ENCODE measurements around the gene UNCX.
"Not testable (repeated sequence)": the region's sequence is repeated elsewhere in the genome, so short reads cannot be mapped to it uniquely, and the experiment has no call there.

Gene UNCX

GRCh38 chr7:1260244-1260635, 27.6 kb downstream of the UNCX start:
- no peaks in the 10 kb centered on the region for H3K36me3 Mint-ChIP-seq
- CTCF ChIA-PET = no interaction called here
- no peak for DNase-seq
- peaks cover 37% of the 10 kb centered on the region for H3K27me3 Mint-ChIP-seq
- H3K9me3 Mint-ChIP-seq = no peaks in the 10 kb centered on the region
- H3K27ac Mint-ChIP-seq = no peak overlapping the region
- H3K4me3 Mint-ChIP-seq = no peak overlapping the region
- no peaks in the 10 kb centered on the region for H3K4me1 Mint-ChIP-seq

- CTCF ChIA-PET, H3K4me3 Mint-ChIP-seq, H3K27ac Mint-ChIP-seq, DNase-seq, H3K36me3 Mint-ChIP-seq, H3K9me3 Mint-ChIP-seq, H3K4me1 Mint-ChIP-seq: not testable (repeated sequence)
- peaks cover 35% of the 10 kb centered on the region for H3K27me3 Mint-ChIP-seq
These were observed 28.4 kb downstream of the UNCX start for GRCh38 chr7:1261036-1261435.

DNA sequence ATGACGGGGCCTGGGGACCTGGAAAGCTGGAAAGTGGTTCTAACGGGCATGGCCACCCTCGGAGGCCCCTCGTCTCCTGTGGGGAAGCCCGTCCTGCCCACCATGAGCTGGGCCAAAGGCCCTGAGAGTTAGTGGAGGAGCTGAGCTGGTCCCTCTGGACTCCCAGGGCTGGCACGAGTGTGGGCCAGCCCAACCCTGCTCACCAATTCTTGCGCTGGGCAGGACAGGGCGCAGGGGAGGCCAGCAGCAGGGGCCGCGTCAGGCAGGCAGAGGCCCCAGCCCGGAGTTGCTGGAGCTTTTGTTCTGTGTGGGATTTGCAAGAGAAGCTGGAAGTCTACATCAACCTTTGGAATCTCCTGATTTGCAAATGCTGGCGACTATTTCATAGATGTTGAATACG, 29.8 kb downstream of the UNCX start:
- H3K27me3 Mint-ChIP-seq = peaks cover 23% of the 10 kb centered on the region
- CTCF ChIA-PET = no interaction called here

GRCh38 chr7:1263391-1263951, 30.8 kb downstream of the UNCX start:
- Mint-ChIP-seq H3K4me1 (no peaks in the 10 kb centered on the region), H3K27me3 (peaks cover 19% of the 10 kb centered on the region), H3K4me3 (no peak overlapping the region), H3K9me3 (no peaks in the 10 kb centered on the region), H3K36me3 (no peaks in the 10 kb centered on the region), H3K27ac (no peak overlapping the region)
- CTCF ChIA-PET = interaction anchor here (0.7 kb wide), 1 partner anchor 71 kb away, joined by 3 read pairs; no protein-coding TSS in a partner anchor
- no peak for DNase-seq

More for the DNA sequence above, 29.8 kb downstream of the UNCX start:
- Mint-ChIP-seq H3K4me1 (no peaks in the 10 kb centered on the region), H3K4me3 (no peak overlapping the region), H3K9me3 (no peaks in the 10 kb centered on the region), H3K36me3 (no peaks in the 10 kb centered on the region), H3K27ac (no peak overlapping the region)
- no peak for DNase-seq

DNA sequence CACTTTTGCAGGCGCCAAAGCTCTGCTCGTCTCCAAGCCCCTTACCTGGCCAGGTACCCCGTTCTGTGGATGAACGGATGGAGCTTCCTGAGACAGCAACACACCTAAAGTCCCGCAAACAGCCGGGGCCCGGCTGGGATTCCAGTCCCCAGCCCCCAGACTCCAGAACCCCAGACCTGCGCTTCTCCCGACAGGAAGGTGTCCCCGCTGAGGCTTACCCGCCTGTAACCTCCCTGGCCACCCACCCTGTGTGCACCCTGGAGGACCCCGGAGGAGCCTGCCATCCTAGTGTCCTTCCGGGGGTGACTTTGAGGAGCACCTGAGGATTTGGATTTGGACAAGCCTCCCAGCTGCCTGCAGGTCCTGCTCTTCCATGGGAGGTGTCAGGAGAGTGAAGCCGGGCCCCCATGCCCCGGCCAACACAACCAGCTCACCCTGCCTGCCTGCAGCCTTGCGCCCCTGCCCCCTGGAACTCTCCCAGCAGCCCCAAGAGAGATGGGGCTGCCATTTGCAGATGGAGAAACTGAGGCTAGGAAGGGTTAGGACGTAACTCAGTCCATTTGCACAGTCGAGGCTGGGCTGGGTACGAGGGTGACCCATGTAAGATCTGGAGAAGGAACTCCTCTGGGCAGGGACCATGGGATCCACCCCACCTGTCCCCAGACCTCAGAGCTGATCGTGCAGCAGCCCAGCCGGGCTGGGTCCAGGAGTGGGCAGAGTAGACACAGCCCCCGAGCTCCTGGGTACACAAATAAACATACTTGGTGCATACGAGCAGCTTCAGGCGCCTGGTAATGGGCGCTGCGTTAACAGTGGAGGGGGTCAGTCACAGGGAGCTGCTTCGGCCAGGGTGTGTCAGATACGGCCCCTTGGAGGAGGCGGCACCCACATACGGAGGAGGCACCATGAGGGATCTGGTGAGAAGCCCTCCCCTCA, 31.9 kb downstream of the UNCX start:
- H3K27me3 Mint-ChIP-seq = peaks cover 23% of the 10 kb centered on the region
- H3K4me1 Mint-ChIP-seq = no peaks in the 10 kb centered on the region
- DNase-seq = no peak
- CTCF ChIA-PET = no interaction called here
- no peak overlapping the region for H3K4me3 Mint-ChIP-seq
- H3K27ac Mint-ChIP-seq = no peak overlapping the region
- H3K36me3 Mint-ChIP-seq = no peaks in the 10 kb centered on the region
- no peaks in the 10 kb centered on the region for H3K9me3 Mint-ChIP-seq

GRCh38 chr7:1267016-1267900, 34.6 kb downstream of the UNCX start:
- H3K27ac Mint-ChIP-seq = no peak overlapping the region
- peaks cover 4% of the 10 kb centered on the region for H3K9me3 Mint-ChIP-seq
- H3K36me3 Mint-ChIP-seq = no peaks in the 10 kb centered on the region
- no peak for DNase-seq
- H3K4me3 Mint-ChIP-seq = no peak overlapping the region
- peaks cover 19% of the 10 kb centered on the region for H3K27me3 Mint-ChIP-seq
- no peaks in the 10 kb centered on the region for H3K4me1 Mint-ChIP-seq
- CTCF ChIA-PET = interaction anchor here (1.0 kb wide), 1 partner anchor 165 kb away, joined by 3 read pairs; no protein-coding TSS in a partner anchor

GRCh38 chr7:1268076-1268815, 35.6 kb downstream of the UNCX start:
- CTCF ChIA-PET = interaction anchor here (1.0 kb wide), 1 partner anchor 164 kb away, joined by 3 read pairs; no protein-coding TSS in a partner anchor
- no peak for DNase-seq
- Mint-ChIP-seq H3K27ac (no peak overlapping the region), H3K4me3 (no peak overlapping the region), H3K27me3 (peaks cover 19% of the 10 kb centered on the region), H3K36me3 (no peaks in the 10 kb centered on the region), H3K9me3 (peaks cover 4% of the 10 kb centered on the region), H3K4me1 (no peaks in the 10 kb centered on the region)

GRCh38 chr7:1268866-1269265, 36.2 kb downstream of the UNCX start:
- Mint-ChIP-seq H3K4me1 (no peaks in the 10 kb centered on the region), H3K4me3 (no peak overlapping the region), H3K27me3 (peaks cover 19% of the 10 kb centered on the region), H3K9me3 (peaks cover 4% of the 10 kb centered on the region), H3K27ac (no peak overlapping the region), H3K36me3 (no peaks in the 10 kb centered on the region)
- DNase-seq = no peak
- CTCF ChIA-PET = no interaction called here

DNA sequence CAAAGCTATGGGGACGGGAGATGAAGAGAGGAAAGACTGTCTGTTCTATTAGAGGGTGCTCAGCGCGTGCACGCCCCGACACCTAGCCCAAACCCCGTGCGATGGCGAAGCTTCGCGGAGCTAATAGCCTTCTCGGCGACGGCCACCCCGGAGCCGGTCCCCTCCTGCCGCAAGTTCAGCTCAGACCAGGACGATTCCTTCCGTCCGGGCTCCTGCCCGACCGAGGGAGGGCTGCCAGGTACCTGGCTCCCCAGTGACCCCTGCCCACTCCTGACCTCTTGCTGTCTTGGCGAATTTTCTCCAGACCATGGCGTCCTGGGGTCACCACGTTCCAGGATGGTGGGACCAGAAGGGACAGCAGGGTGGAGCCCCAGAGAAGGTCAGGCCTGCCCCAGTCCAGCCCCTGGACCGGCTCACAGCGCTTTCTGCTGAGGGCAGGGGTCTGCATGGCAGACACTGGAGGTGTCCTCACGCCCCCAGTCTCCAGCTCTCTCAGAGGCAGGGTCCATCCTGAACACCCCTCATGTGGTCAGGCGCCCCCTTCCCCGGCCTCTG, 36.7 kb downstream of the UNCX start:
- CTCF ChIA-PET = interaction anchor here (0.6 kb wide), 1 partner anchor 163 kb away, joined by 3 read pairs; no protein-coding TSS in a partner anchor
- no peak overlapping the region for H3K4me3 Mint-ChIP-seq

DNA sequence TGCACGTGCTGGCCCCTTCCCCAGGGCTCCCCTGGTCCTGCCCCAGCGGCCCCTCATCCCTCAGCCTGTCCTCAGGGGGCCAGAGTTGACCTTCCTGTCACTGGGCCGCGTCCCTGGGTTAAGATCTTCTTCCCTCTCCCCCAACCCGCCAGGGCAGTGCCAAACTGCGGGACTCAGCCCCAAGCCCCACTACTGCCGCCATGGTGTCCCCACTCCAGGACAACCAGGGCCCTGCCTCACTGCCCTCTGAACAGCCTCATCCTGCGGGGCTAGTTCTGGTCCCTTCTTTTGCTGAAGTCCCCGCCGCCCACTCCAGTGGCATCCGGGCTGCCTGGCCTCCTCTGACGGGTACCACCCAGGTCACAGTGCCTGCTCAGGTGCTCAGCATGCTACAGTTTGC, 37.5 kb downstream of the UNCX start:
- no peak overlapping the region for H3K4me3 Mint-ChIP-seq
- H3K27me3 Mint-ChIP-seq = peaks cover 10% of the 10 kb centered on the region
- CTCF ChIA-PET = no interaction called here
- H3K27ac Mint-ChIP-seq = no peak overlapping the region
- H3K36me3 Mint-ChIP-seq = no peaks in the 10 kb centered on the region
- no peak for DNase-seq
- no peaks in the 10 kb centered on the region for H3K4me1 Mint-ChIP-seq
- H3K9me3 Mint-ChIP-seq = peaks cover 4% of the 10 kb centered on the region

More for the DNA sequence above, 36.7 kb downstream of the UNCX start:
- Mint-ChIP-seq H3K4me1 (no peaks in the 10 kb centered on the region), H3K9me3 (peaks cover 4% of the 10 kb centered on the region), H3K27me3 (peaks cover 18% of the 10 kb centered on the region), H3K27ac (no peak overlapping the region), H3K36me3 (no peaks in the 10 kb centered on the region)
- no peak for DNase-seq

DNA sequence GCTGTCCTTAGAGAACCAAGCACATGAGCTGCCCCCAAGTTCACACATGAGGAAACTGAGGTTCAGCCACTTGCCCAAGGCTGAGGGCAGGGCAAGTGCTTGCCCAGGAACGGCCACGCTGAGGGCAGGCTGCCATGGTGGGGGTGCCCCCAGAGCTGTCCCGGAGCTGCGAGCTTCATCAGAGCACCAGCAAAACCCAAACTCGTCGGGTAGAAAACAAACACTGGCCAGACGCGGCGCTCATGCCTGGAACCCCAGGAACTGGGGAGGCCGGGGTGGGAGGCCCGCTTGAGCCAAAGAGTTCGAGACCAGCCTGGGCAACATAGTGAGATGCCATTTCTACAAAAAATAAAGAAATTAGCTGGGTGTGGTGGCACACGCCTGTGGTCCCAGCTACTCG, 38.4 kb downstream of the UNCX start:
- peaks cover 4% of the 10 kb centered on the region for H3K9me3 Mint-ChIP-seq
- CTCF ChIA-PET = no interaction called here
- no peaks in the 10 kb centered on the region for H3K4me1 Mint-ChIP-seq
- no peak overlapping the region for H3K27ac Mint-ChIP-seq
- H3K36me3 Mint-ChIP-seq = no peaks in the 10 kb centered on the region
- peaks cover 4% of the 10 kb centered on the region for H3K27me3 Mint-ChIP-seq
- DNase-seq = no peak
- no peak overlapping the region for H3K4me3 Mint-ChIP-seq

DNA sequence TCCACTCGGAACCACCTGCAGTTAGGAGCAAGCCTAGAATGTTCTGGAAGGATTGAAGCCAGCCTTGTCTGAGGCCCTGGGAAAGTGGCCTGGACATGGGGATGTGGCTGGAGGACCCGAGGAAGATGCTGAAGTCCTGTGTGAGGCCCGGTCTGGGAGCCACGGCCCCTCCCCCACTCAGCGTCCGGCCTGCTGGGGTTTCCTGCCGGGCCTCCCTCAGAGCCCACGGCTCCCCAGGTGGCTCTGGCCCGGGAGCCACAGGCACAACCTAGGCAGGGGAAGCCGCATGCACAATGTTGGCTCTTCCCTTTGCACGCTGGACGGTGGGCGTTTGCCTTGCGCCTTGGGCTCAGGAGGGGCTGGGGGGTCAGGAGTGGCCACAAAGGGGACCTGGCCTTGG, 39.0 kb downstream of the UNCX start:
- Mint-ChIP-seq H3K36me3 (no peaks in the 10 kb centered on the region), H3K9me3 (peaks cover 4% of the 10 kb centered on the region), H3K27ac (no peak overlapping the region), H3K4me1 (no peaks in the 10 kb centered on the region), H3K4me3 (no peak overlapping the region), H3K27me3 (peaks cover 4% of the 10 kb centered on the region)
- CTCF ChIA-PET = no interaction called here
- no peak for DNase-seq

DNA sequence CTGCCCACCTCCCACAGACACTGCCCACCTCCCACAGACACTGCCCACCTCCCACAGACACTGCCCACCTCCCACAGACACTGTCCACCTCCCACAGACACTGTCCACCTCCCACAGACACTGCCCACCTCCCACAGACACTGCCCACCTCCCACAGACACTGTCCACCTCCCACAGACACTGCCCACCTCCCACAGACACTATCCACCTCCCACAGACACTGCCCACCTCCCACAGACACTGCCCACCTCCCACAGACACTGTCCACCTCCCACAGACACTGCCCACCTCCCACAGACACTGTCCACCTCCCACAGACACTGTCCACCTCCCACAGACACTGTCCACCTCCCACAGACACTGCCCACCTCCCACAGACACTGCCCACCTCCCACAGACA, 39.5 kb downstream of the UNCX start:
- H3K36me3 Mint-ChIP-seq, DNase-seq, H3K27me3 Mint-ChIP-seq, H3K27ac Mint-ChIP-seq, H3K9me3 Mint-ChIP-seq, H3K4me3 Mint-ChIP-seq, H3K4me1 Mint-ChIP-seq, CTCF ChIA-PET: not testable (repeated sequence)
